Fibroblast of the aortic adventitia (primary cell): ENCODE measurements around the gene RAD1. TPM values are rescaled to one million over a fixed set of nuclear protein-coding genes. Genes with fewer than 3 reads are reported as not detected.

ENCODE experiments used
- DNase-seq: peaks from one replicate; pipeline ENCODE4 v3.0.0-alpha.2; 2010; ENCODE audit warnings: low read depth
- H3K4me3 ChIP-seq: 2 replicates; pipeline ENCODE4 v1.5.1; 2011; ENCODE audit warnings: low read depth, mild to moderate bottlenecking, control low read depth, low read length, moderate library complexity
- total RNA-seq: library from RNA; depleted of rRNA; stranded (reverse); fragments of >200 nt; gene quantifications from 2 replicates; pipeline ENCODE4 v1.2.3, GENCODE V29; 2012; ENCODE audit warnings: low replicate concordance
- TF ChIP-seq, protein P1 (sequence below): IDR thresholded peaks from 2 replicates; pipeline ENCODE4 v1.5.1; 2011; ENCODE audit warnings: mild to moderate bottlenecking, low read length, control low read depth, inconsistent platforms; ENCODE audit not compliant: insufficient read depth

The RAD1 gene
- total RNA-seq, 1 donor, result 38.6 TPM

DNA sequence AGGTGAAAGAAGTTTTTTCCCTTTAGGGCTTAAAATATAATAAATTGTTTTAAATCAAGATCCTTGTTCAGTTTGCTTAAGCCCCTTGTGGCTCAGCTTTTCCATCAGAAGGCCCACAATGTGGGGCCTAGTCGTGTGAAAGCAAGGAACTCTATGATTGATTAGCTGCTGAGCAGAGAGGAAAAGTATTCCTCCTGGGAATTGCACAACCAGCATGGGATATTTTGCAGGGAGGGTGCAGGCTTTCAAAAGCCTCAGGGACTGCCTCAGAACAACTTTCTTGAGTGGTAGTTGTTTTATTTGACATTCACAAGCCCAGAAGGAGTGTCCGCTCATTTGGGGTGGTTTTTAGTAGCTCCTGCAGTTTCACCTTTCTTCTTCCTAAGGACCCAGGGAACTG lies 56.5 kb downstream of the RAD1 start:
- TF ChIP-seq, protein P1, sequence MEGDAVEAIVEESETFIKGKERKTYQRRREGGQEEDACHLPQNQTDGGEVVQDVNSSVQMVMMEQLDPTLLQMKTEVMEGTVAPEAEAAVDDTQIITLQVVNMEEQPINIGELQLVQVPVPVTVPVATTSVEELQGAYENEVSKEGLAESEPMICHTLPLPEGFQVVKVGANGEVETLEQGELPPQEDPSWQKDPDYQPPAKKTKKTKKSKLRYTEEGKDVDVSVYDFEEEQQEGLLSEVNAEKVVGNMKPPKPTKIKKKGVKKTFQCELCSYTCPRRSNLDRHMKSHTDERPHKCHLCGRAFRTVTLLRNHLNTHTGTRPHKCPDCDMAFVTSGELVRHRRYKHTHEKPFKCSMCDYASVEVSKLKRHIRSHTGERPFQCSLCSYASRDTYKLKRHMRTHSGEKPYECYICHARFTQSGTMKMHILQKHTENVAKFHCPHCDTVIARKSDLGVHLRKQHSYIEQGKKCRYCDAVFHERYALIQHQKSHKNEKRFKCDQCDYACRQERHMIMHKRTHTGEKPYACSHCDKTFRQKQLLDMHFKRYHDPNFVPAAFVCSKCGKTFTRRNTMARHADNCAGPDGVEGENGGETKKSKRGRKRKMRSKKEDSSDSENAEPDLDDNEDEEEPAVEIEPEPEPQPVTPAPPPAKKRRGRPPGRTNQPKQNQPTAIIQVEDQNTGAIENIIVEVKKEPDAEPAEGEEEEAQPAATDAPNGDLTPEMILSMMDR, result no peak
- peak; percentile 73 for DNase-seq

DNA sequence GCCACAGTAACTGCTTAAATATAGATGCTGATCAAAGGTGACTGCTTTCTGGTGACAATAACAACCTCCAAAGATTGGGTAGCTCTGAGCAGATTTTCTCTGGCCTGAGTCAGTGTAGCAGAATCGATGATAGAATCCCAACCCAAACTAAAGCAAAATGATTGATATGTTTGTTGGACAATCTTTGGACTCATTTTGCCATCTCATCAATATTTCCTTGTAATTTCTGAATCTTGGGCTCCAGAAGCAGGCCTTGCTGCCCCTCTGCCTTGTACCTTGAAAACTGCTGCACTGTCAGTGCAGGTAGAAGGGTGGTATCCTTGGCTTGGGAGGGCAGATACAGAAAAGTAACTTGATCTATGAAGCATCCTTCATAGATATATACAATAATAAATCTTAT lies 57.4 kb downstream of the RAD1 start:
- H3K4me3 ChIP-seq, result no peak overlapping the region
- no peak for DNase-seq
- TF ChIP-seq, protein P1, result no peak

More for the DNA sequence above, 56.5 kb downstream of the RAD1 start:
- H3K4me3 ChIP-seq, result no peak overlapping the region

DNA sequence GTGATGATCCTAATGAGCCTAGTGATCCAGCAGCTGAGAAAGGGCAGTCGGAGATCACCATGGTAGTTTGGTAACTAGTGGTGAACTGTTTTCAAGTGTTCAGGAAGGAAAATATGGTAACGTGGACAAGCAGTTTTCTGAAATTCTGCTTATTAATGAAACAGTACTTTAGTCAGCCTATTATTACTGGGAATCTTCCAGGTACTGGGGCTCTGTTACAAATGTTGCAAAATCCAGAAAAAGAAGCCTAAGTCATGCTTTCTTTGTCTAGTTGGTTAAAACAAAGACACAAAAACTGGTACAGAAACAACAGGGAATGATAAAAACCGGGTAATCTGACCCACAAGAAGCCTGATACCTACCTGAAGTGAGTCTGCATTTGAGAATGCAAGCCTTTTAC lies 58.1 kb downstream of the RAD1 start:
- peak; percentile 63 for DNase-seq
- no peak overlapping the region for H3K4me3 ChIP-seq
- TF ChIP-seq, protein P1, result no peak

Other genes with a start within 250 kb of the RAD1 start
- 0.36 TPM in 1 of 2 replicates, not detected in the other for gene TTC23L, start 76.3 kb downstream of the RAD1 start, total RNA-seq
- gene BRIX1, start 207 bp upstream of the RAD1 start, total RNA-seq, result 31.3 and 41.9 TPM in 2 replicates
- 32.6 and 68.9 TPM in 2 replicates for gene DNAJC21, start 14.1 kb upstream of the RAD1 start, total RNA-seq
- gene AGXT2, start 132.4 kb upstream of the RAD1 start, total RNA-seq, result not detected in 2 replicates